C4-2B (cell line): ENCODE results near the gene SIGLEC14.

Experiments
- H3K27ac ChIP-seq: fragments of 450-650 bp; 2 replicates; pipeline ENCODE4 v1.5.1; 2017
- CTCF ChIP-seq: fragments of 450-650 bp; conservative IDR thresholded peaks from 2 replicates; pipeline ENCODE4 v1.5.1; 2017; ENCODE audit warnings: mild to moderate bottlenecking
- ZFX ChIP-seq: fragments of 450-650 bp; IDR thresholded peaks from 2 replicates; pipeline ENCODE4 v1.6.1; 2017

The SIGLEC14 gene

GRCh38 chr19:51664997-51665396 lies 18.4 kb upstream of the SIGLEC14 start:
- H3K27ac ChIP-seq = no peak overlapping the region
- TF ChIP-seq ZFX (no peak), CTCF (no peak; the same call in 1 of the 2 replicates)

GRCh38 chr19:51664131-51664530 lies 17.5 kb upstream of the SIGLEC14 start:
- no peak for TF ChIP-seq ZFX
- no peak for TF ChIP-seq CTCF
- no peak overlapping the region for H3K27ac ChIP-seq

GRCh38 chr19:51663650-51664049 lies 17.0 kb upstream of the SIGLEC14 start:
- TF ChIP-seq CTCF (no peak), ZFX (no peak)
- no peak overlapping the region for H3K27ac ChIP-seq

GRCh38 chr19:51660975-51661600 lies 14.5 kb upstream of the SIGLEC14 start:
- TF ChIP-seq CTCF (peak; percentile 80), ZFX (no peak)
- no peak overlapping the region for H3K27ac ChIP-seq

- no peak overlapping the region for H3K27ac ChIP-seq
- TF ChIP-seq CTCF (peak; percentile 33), ZFX (no peak)
These were observed 8.2 kb upstream of the SIGLEC14 start for GRCh38 chr19:51654783-51655182.

GRCh38 chr19:51653162-51653561 lies 6.5 kb upstream of the SIGLEC14 start:
- no peak overlapping the region for H3K27ac ChIP-seq
- TF ChIP-seq ZFX (no peak), CTCF (no peak)

GRCh38 chr19:51652266-51652665 lies 5.6 kb upstream of the SIGLEC14 start:
- TF ChIP-seq ZFX (no peak), CTCF (no peak)
- no peak overlapping the region for H3K27ac ChIP-seq
